GM12865 (cell line): ENCODE measurements around the gene SOX5.
A peak's percentile ranks its signal among the peaks of the same experiment; 100 is the strongest.
"Not testable (repeated sequence)": the region's sequence is repeated elsewhere in the genome, so short reads cannot be mapped to it uniquely, and the experiment has no call there.

Experiments used
- DNase-seq: peaks from one replicate; pipeline ENCODE4 v3.0.0; 2010; ENCODE audit warnings: low read depth
- H3K4me3 ChIP-seq: 2 replicates; pipeline ENCODE4 v1.5.1; 2011; ENCODE audit warnings: mild to moderate bottlenecking, low read depth, low read length, control low read depth
- CTCF ChIP-seq: IDR thresholded peaks from 2 replicates; pipeline ENCODE4 v1.5.1; 2011; ENCODE audit warnings: low read length, control low read depth, low read depth, inconsistent platforms; ENCODE audit not compliant: insufficient read depth; ENCODE audit errors: missing control alignments

Gene SOX5

GRCh38 chr12:23510484-23510883 is 439.0 kb downstream of the SOX5 start:
- no peak overlapping the region for H3K4me3 ChIP-seq
- DNase-seq, result no peak
- TF ChIP-seq CTCF, result no peak

- not testable (repeated sequence) for H3K4me3 ChIP-seq, DNase-seq
These were observed 439.6 kb downstream of the SOX5 start for GRCh38 chr12:23509832-23510231.

- not testable (repeated sequence) for H3K4me3 ChIP-seq, DNase-seq
These were observed 441.7 kb downstream of the SOX5 start for GRCh38 chr12:23507785-23508184.

- DNase-seq, H3K4me3 ChIP-seq: not testable (repeated sequence)
These were observed 443.7 kb downstream of the SOX5 start for GRCh38 chr12:23505736-23506135.

- no peak for DNase-seq
- H3K4me3 ChIP-seq, result no peak overlapping the region
- TF ChIP-seq CTCF, result no peak
These were observed 444.6 kb downstream of the SOX5 start for GRCh38 chr12:23504641-23505399.

GRCh38 chr12:23504043-23504442 is 445.4 kb downstream of the SOX5 start:
- DNase-seq, result peak; percentile 1
- no peak overlapping the region for H3K4me3 ChIP-seq
- no peak for TF ChIP-seq CTCF

- TF ChIP-seq CTCF, result no peak
- no peak overlapping the region for H3K4me3 ChIP-seq
- no peak for DNase-seq
These were observed 445.9 kb downstream of the SOX5 start for GRCh38 chr12:23503544-23503943.

GRCh38 chr12:23502259-23502658 is 447.2 kb downstream of the SOX5 start:
- no peak for DNase-seq
- no peak overlapping the region for H3K4me3 ChIP-seq
- no peak for TF ChIP-seq CTCF
